DMS53 treated with DMSO at 0.1 percent for 48 hours (cell line): Measurements from ENCODE around the gene ALG9.

ENCODE experiments used
- DNase-seq: peaks from one replicate; lab custom pipeline; 2025; ENCODE audit not compliant: unreplicated experiment; lab: John Stamatoyannopoulos, UW

Gene ALG9

DNA sequence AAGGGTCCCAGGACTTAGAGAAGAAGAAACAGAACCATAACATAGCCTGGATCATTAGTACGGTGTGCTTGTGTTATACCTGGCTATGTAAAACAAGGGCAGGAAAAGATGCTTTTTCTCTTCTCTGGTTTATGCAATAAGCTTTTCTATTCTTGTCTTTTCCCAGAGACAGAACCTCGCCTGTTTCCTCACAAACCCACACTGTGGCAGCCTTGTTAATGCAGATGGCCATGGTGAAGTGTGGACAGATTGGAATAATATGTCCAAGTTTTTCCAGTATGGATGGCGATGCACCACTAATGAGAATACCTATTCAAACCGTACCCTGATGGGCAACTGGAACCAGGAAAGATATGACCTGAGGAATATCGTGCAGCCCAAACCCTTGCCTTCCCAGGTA lies 10.8 kb upstream of the ALG9 start:
- DNase-seq: no peak

DNA sequence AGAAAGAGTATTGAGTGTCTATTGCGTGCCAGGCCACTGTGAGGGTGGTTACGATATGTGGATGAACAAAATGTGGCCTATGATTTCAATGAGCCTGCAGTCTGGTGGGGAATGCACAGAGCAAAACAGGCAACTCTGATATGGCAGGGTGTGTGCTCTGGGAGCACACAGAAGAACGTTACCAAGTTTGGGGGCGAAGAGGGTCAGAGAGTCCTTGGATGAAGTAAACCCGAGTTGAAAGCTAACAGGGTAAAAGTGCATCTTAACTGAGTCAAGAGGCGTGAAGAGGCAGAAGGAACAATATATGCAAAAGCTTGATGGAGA lies 8.2 kb upstream of the ALG9 start:
- no peak for DNase-seq

DNA sequence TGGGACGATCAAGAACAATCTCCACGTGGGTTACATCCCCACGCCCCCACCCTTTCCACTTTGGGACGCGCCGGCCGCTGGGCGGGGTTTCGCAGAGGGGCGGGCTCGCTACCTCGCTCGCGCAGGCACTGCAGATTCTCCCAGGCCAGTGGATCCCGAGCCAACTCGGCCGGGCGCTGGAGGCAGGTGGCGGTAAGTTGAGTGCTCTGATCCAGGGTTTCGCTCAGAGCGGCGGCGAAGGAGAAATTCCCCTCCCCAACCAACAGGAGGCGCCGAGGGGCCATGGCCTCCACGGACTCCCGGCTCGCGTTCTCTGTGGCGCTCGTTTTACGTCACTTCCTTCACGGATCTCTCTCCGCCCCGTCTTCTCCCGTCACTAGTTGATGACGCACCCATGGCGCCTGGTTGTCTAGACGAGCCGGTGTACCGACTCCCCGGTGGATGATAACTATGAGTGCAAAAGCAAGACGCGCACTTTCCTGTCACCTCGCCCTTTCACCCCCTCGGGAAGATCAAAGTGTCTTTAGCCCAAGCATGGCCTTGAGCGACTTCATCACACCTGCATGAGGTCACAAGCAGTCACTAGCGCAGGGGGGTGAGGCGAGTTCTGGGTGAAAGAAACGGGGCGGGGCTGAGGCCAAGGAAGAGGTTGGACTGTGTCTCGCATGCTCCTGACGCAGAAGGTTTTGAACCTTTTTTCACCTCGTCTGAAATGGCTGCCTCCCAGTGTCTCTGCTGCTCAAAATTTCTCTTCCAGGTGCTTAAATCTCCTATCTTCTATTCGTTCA lies 7.7 kb upstream of the ALG9 start, which contains the start of the genes CFAP68 and FDXACB1:
Gene CFAP68, plus strand, starts transcription at position 693 of the 788 bp plus-strand sequence. Its CDS starts 20 bp downstream, at position 713.
Gene FDXACB1, minus strand, starts transcription at position 317 of the 788 bp plus-strand sequence. Its CDS starts 33 bp downstream, at position 284.
- DNase-seq: peak; percentile 98

DNA sequence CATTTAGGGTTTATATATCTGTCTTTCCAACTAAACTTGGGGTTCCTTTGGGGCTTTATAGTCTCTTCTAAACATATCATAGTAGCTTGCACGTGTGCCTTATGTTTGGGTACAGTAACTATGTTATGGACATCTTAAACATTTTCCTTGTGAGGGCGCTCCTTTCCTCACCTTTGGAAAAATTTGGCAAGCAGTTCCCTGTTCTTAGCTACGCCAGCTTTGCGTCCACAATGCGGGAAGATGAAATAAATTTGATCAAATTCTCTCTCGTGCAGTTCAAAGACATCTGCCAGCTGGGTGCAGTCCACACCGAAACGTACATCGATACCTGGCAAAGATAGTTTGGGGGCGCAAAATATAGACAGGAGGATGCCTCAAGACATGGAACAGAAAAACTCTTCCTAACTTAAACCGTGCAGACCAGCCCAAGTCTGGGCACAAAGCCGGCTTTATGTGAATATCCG lies 7.0 kb upstream of the ALG9 start:
- DNase-seq: no peak

DNA sequence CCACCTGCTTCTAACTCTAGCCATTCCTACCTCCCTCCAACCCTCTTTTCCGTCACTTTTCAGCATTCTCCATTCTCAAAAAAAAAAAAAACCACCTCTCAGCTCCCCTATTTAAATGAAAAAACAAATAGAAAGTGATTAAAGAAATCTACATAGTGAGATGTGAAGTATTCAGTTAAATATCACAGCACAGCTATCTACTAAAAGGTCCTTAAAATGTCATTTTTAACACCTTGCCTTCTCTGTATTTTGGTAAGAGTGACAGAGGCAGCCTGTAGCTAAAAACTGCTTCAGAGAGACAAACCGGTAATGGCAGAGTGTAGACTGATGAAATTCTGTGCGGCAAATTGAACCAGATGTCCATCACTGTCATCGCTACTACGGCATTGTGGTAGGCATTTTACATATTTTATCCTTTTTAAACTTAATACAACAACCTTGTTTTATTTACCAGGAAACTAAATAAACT lies 346 bp upstream of the ALG9 start:
- no peak for DNase-seq

DNA sequence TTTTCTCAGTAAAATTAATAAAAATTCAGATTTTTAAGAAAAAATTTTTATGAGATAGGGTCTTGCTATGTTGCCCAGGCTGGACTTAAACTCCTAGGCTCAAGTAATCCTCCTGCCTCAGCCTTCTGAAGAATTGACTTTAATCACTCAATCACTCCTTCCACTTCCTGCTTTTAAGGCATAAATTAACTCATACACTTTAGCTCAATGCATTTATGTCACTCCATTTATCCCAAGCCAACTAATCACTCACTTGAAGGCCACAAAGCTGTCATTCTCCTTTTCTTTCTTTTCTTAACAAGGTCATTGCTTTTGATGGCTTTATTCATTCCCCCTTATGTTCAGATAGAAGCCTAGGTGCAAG lies 877 bp downstream of the ALG9 start:
- DNase-seq: no peak

DNA sequence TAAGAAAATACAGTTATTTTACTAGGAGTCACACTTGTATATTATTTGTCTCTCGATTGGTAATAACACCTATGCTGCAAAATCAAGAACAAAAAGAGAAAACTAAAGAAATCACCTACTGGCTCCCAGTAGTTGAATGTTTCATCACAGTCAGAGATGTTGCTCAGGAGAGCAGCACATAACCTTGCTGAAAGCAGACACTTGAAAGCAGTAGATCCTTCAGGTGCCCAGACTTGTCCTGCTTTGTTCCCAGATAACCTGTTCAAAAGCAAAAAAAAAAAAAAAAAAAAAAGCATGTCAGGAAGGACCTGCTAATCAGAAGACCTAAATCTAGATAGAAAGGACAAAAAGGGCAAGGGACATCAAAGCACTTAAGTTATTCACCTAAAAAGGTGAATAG lies 1.3 kb downstream of the ALG9 start:
- no peak for DNase-seq

DNA sequence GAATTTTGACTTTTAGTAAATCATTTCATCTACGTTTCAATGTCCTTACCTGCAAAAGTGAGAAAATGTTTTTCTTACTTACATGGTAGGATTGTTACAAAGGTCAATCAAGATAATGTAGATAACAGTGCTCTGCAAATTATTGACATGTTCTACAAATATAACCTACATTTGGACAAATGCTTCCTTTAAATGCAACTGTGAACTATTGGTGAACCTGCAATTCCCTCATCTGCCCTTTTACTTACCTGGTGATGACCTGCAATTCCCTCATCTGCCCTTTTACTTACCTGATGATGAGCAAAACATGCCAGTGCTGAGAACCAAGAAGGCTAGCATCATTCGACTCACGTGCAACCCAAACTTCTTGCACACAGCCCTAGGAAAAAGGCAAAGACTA lies 11.1 kb downstream of the ALG9 start:
- no peak for DNase-seq

DNA sequence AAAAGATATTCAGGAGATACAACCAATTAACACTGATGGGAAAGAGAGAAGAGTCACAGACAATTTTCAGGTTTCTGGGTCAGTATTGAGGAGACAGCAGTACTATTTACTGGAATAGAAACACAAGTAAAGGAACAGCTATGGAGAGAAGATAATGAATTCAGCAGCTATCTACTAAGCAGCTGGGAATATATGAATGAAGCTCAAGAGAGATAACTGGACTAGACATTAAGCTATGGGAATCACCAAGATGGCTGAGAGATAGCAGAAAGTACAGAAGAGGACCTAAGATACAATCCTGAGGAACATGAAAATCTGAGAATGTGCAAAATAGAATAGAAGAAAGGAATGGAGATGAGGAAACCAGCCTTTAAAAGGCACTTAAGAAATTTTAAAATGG lies 15.9 kb downstream of the ALG9 start:
- no peak for DNase-seq

DNA sequence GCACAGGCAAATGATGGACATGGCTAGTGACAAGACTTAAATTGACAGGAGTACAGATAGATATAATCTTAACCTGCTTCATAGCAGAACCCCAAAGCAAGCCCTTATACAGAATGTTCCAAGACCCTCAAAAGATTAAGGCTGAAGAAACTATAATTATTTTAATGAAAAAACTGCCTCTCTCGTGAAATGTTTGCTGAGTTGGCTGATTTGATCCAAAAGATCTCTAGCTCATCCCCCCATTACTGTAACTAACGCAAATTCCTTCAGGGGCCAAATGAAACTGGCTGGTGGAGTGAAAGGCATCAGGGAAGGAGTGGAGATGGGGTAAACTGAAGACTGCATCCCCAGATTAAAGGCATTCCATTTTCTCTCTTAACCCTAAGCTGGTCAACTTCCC lies 19.3 kb downstream of the ALG9 start:
- DNase-seq: no peak

DNA sequence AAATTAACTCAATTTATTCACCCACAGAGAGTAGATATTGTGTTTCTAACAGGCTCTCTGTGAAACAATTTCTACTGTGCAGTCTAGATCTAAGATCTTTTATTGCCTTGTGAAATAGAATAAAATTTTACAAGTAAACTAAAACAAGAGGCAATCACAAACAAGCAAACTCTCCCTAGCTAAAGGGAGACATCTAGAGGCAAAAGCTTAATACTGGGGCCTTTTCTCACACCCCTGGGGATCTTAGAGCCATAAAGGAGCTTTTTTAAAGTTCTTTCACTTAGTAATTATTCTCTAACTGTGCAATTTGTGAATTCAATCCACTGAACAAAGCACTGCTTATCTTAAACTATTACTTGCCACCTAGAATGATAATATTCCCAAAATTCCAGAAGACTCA lies 19.7 kb downstream of the ALG9 start:
- DNase-seq: no peak

DNA sequence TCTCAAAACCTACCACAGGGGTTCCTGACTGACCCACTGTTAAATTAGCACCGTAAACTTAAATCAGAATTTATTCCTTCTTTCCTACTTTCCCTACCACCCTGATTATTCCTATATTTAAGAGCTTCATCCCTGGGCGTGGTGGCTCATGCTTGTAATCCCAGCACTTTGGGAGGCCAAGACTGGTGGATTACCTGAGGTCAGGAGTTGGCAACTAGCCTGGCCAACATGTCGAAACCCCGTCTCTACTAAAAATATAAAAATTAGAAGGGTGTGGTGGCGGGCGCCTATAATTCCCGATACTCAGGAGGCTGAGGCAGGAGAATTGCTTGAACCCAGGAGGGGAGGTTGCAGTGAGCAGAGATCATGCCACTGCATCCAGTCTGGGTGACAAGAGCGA lies 20.3 kb downstream of the ALG9 start:
- DNase-seq: no peak

DNA sequence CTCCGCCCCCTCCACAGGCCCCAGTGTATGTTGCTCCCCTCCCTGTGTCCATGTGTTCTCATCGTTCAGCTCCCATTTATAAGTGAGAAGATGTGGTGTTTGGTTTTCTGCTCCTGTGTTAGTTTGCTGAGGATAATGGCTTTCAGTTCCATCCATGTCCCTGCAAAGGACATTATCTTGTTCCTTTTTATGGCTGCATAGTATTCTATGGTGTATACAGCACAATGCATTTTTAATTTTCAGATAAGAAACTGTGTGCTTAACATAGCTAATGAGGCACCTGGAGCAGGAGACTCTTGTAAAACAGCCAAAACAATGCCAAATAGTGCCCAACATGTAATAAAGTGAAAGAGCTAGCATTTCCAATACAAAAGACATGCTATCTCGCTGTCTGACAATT lies 21.8 kb downstream of the ALG9 start:
- DNase-seq: no peak

DNA sequence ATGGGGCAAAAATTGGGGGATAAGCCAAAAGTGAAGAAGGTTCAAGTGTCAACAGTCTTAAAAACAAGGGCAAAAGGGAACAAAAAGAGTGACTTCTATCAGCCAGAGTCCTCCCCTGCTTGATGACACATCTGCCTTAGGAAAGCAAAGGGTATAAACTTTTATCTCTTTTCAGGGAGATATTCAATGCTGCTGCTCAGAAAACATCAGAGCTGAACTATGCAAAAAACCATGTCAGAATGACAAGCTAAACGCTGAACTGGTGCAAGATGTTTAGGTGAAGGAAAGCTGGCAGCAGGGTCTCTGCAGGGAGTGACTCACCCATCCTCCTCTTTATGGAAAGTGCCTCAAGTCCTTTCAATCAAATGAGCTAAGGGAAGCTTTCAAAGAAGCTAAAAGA lies 24.7 kb downstream of the ALG9 start:
- DNase-seq: no peak

DNA sequence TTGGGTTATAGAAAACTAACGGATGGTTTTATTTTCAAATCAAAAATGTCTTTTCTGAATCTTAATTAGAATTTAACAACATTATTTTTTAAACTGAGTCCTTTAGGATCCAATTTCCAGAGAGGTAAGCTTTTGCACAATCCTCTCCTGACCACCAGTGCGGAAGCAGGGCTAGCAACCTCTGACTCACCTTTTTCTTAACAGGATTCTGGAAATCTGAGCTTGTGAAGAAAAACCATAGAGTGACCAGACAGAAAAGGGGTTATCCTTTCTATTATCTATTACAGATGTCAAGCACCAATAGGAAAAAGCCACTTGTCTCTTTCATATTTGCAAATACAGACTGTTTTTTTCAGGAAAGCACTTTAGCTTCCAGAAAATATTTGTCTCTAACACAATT lies 25.3 kb downstream of the ALG9 start:
- DNase-seq: no peak

DNA sequence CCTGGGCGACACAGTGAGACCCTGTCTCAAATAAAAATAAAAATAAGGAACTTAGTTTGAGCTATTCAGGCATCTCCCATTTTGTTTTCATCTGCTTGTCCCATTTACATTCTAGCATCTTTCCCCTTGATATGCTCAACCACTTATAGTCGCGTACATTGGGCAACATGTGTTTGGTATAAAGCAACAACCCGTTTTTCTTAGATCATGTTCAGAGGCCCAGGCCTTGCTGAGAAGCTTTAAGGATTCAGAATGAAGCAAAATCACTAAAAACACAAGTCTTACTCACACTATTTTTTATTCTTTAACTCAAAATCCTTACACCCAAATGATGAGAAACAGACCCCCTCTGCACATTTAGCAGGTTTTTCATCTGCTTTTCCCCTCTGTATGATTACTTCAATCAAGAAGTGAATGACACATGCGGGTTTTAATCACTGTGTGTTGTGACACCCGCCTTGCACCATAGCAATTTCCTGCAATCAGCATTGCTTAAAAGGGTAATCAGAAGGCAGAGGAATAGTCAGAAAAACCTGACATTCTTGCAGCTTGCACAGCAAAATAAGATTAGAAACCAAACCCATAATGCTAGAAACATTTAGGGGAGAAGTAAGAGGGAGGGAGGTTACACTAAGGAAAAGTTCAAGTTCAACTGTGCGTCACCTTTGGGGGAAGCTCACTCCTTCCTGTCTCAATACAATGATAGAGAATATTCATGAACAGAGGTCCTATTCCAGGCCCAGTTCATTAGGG lies 25.9 kb downstream of the ALG9 start:
- DNase-seq: no peak

DNA sequence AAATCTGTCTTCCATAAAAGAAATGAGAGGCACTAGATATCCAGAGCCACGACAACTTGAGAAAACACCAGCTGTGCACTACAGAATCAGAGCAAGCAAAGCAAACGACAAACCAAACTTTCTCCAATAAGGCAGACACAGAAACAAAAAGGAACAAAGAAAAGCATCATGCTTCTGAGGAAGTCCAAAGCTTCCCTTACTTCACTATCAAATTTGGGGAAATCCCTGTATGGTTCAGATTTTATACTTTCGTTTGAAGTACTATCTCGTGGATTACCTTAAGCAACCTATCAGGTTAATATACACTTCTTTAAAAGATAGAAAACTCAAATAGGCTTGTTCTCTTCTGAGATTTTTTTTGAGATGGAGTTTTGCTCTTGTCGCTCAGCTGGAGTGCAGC lies 27.7 kb downstream of the ALG9 start:
- no peak for DNase-seq

DNA sequence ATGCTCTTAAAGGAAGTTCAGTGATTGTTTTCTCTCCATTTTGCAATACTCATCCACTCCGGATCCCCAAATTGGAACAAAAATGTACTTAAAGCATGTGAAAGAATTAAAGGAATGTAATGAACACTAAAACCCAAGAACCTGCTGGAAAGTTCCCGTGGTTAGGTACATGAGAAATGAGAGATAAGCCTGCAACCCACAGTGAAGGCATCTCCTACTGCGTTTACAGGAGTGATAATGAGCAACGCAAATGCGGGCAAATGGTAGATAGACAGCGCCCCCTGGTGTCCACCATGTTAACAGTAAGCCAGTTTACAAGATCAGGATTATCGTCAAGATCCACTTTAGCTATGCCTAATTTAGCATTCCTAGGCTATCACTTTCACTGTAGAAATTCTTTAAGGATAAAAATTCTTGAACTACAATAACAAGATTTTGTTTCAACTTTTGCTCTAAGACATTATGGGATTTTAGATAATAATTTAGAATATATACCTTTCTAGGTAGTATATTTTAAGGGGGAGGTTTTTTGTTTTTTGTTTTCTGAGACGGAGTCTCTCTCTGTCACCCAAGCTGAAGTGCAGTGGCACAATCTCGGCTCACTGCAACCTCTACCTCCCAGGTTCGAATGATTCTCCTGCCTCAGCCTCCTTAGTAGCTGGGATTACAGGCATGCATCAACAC lies 29.9 kb downstream of the ALG9 start:
- DNase-seq: peak; percentile 59

DNA sequence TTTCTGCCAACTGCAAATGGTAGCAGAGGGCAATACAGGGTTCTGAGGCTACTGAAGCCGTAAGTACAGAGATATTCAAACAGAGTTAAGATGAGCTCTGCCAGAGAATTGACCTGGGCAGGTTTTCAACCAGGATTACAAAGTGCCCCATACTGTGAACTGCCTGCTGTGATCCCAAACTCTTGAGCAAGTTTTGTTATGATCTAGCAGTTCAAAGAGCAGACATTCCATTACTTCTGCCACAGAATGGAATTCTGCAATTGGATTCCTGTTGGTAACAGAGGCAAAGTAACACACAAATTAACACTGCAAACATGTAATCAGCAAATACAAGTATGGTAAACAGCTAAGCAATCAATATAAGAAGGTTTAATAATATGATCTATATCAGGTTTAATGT lies 31.2 kb downstream of the ALG9 start:
- DNase-seq: no peak

DNA sequence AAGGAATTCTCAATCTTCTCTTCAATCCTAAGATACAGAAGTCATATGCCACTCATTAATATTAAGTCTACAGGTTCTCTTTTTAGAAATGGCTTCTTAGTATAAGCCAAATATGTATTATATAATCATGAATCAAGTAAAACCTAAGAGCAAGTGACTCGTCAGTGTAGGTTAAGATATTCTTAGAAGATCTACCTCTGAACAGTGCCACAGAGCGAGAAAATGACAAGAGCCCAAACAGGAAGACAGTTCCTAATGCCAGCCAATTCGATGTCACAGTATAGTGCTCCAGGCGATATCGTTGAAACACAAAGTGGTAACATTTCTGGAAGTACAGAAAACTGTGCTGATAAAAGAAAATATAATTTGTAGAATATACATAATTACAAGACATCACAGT lies 33.3 kb downstream of the ALG9 start:
- no peak for DNase-seq

DNA sequence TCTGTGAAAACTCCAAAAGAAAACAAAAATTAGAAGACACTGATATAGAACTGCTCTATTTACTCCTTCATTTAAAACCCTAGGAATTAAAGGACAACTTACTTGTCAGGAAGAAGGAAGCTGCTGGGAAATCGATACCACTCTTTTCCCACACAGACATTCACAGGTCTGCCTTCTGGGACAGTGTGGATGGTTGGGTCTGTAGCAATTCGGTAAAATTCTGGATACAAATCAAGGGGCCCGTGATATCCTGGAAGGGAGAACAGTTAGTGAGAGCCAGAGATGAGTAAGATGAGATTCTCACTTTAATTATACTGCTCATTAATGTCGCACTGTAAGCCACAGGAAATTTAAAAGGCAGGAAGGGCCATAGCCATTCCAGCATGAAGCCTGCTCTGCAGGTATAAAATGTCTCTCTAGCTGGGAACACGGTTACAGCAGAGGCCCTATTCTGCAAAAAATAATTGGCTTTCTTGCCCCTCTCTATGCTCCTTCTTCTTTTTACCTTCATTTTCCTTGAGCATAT lies 34.0 kb downstream of the ALG9 start:
- no peak for DNase-seq

DNA sequence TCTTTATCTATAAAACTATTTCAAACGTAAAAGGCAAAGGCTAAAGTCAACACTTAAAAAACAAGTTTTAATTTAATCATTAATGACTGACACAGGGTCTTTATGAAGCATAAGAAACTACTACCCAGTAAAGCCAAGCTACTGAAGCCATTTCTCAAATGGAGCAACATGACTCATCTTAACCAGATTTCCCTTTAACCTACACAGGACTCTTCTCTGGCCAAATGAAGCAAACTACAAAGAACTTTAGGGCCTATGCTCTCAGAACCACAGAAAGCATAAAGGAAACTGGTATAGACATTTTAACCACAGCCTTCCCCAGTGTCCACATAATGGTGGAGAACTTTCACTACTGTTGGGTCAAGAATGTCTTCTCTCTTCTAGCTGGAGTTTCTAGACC lies 34.7 kb downstream of the ALG9 start:
- DNase-seq: no peak
